ENCODE measurements around the gene APOBR. TPM values are rescaled to one million over a fixed set of nuclear protein-coding genes. Genes with fewer than 3 reads are reported as not detected.

The APOBR gene
- total and polyA plus RNA-seq, 9 of the 15 experiments (the other 6 are each of a cell fraction or from before 2014, with no cell fraction given): 0.08 to 6.1 (median 2.8) TPM; not detected in 1

DNA sequence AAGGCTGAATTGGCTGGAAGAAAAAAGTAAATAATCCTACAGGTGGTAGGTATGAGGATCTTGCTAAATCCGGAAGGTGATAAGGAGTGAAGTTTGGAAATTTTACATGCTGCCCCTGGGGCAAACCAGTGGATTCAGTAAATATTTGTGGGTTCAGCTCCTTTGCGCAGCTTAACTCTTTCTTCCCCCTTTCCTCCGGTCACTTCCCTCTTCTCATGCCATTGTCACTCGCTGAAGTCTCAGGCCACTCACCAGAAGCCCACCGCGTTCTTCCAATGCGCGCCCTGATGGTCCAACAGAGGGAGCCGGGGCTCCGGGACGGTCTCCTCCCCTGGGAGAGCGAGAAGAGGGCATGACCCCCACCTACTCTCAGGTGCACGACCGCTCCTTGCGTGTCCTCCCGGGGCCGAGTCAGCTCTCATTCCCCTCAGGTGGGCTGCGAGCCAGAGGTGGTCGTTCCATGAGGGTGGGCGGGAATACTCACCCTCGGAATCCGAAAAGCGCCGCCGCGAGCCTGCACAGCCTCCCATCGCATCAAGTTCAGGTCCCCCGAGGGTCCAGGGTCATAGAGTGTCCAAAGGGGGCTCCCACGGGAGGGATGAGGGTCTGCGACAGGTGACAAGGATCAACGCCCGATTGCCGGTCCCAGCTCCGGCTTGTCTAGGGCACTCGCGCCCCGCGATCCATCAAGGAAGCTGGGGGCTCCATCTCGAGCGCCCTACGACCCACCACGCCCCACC is 3.0 kb upstream of the APOBR start (continued):
- no peak for TF ChIP-seq NONO (IDR thresholded peaks at IDR 0.05; ENCODE audit: low read depth in 2 of 2, low read length in 1 of 2)
- TF ChIP-seq ELF1 (tag; IDR thresholded peaks at IDR 0.05): no peak
- no peak for TF ChIP-seq FOS (IDR thresholded peaks at IDR 0.05; ENCODE audit: extremely low read depth, insufficient read length)
- TF ChIP-seq KLF6 (CRISPR knock-in tag; IDR thresholded peaks at IDR 0.05; ENCODE audit: borderline replicate concordance): no peak
- TF ChIP-seq KLF10 (CRISPR knock-in tag; IDR thresholded peaks at IDR 0.05): no peak
- no peak for TF ChIP-seq FOXM1 (IDR thresholded peaks at IDR 0.05; ENCODE audit: low read depth)
- TF ChIP-seq FOXM1 (CRISPR knock-in tag; IDR thresholded peaks at IDR 0.05; ENCODE audit: low read depth): 0 out of 2 replicates have a peak, but pooled peaks have one; percentile 62
- TF ChIP-seq ZNF354B (CRISPR knock-in tag; IDR thresholded peaks at IDR 0.05): no peak
- TF ChIP-seq, protein P1, sequence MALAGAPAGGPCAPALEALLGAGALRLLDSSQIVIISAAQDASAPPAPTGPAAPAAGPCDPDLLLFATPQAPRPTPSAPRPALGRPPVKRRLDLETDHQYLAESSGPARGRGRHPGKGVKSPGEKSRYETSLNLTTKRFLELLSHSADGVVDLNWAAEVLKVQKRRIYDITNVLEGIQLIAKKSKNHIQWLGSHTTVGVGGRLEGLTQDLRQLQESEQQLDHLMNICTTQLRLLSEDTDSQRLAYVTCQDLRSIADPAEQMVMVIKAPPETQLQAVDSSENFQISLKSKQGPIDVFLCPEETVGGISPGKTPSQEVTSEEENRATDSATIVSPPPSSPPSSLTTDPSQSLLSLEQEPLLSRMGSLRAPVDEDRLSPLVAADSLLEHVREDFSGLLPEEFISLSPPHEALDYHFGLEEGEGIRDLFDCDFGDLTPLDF (CRISPR knock-in tag; IDR thresholded peaks at IDR 0.05): no peak
- TF ChIP-seq ILK (tag; IDR thresholded peaks at IDR 0.05; ENCODE audit: borderline replicate concordance, low read depth): no peak
- TF ChIP-seq RFX7 (CRISPR knock-in tag; IDR thresholded peaks at IDR 0.05): no peak
- TF ChIP-seq ZKSCAN1 (IDR thresholded peaks at IDR 0.05; ENCODE audit: low read depth, low read length): no peak
- TF ChIP-seq ZNF24 (IDR thresholded peaks at IDR 0.05): no peak
- no peak for TF ChIP-seq SRSF9 (IDR thresholded peaks at IDR 0.05; ENCODE audit: borderline replicate concordance, low read depth, low read length)
- TF ChIP-seq SIN3A (IDR thresholded peaks at IDR 0.05; ENCODE audit: borderline replicate concordance in 2 of 2, control insufficient read depth in 1 of 2, low read depth in 2 of 2, low read length in 2 of 2): peak in 1 of 2 experiments; percentile 50; a peak in 1 of 4 replicates
- TF ChIP-seq POLR3A (IDR thresholded peaks at IDR 0.05; ENCODE audit: borderline replicate concordance, extremely low read depth, insufficient read depth, insufficient read length): no peak
- TF ChIP-seq SAFB2 (IDR thresholded peaks at IDR 0.05; ENCODE audit: borderline replicate concordance, low read depth, low read length, severe bottlenecking): no peak
- TF ChIP-seq, protein P2, sequence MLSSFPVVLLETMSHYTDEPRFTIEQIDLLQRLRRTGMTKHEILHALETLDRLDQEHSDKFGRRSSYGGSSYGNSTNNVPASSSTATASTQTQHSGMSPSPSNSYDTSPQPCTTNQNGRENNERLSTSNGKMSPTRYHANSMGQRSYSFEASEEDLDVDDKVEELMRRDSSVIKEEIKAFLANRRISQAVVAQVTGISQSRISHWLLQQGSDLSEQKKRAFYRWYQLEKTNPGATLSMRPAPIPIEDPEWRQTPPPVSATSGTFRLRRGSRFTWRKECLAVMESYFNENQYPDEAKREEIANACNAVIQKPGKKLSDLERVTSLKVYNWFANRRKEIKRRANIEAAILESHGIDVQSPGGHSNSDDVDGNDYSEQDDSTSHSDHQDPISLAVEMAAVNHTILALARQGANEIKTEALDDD (IDR thresholded peaks at IDR 0.05): no peak
- TF ChIP-seq MTA3 (IDR thresholded peaks at IDR 0.05; ENCODE audit: borderline replicate concordance): peak; percentile 63
